Liver (tissue), 9 donors: ENCODE measurements around the gene MAP1LC3B2. TPM values are rescaled to one million over a fixed set of nuclear protein-coding genes. Genes with fewer than 3 reads are reported as not detected.

Experiments
- DNase-seq: peaks from one replicate; pipeline ENCODE4 v3.0.0-alpha.2; 2017; ENCODE audit warnings: low spot score
- H3K27ac ChIP-seq, 2 donors: one replicate each; pipeline ENCODE4 v1.7.0; 2013; ENCODE audit warnings: inconsistent platforms in 2 of 2, low read length in 2 of 2, control low read depth in 1 of 2, low read depth in 1 of 2, mild to moderate bottlenecking in 1 of 2
- H3K27me3 ChIP-seq, 4 donors: one replicate each; pipeline versions ENCODE4 v1.6.1 to v1.7.0; 2013; ENCODE audit warnings: low read length in 3 of 4, inconsistent platforms in 1 of 4, mild to moderate bottlenecking in 1 of 4, moderate library complexity in 1 of 4; ENCODE audit not compliant: control insufficient read depth in 4 of 4, insufficient read depth in 4 of 4
- H3K36me3 ChIP-seq, 4 donors: one replicate each; pipeline versions ENCODE4 v1.6.1 to v1.7.0; 2013; ENCODE audit warnings: low read length in 3 of 4, mild to moderate bottlenecking in 3 of 4, low read depth in 1 of 4, moderate library complexity in 1 of 4; ENCODE audit not compliant: control insufficient read depth in 4 of 4, insufficient read depth in 3 of 4
- H3K4me1 ChIP-seq, 4 donors: one replicate each; pipeline versions ENCODE4 v1.6.1 to v1.7.0; 2013; ENCODE audit warnings: low read length in 3 of 4, mild to moderate bottlenecking in 3 of 4, moderate library complexity in 1 of 4; ENCODE audit not compliant: control insufficient read depth in 4 of 4, insufficient read depth in 4 of 4
- H3K4me3 ChIP-seq, 3 donors: one replicate each; pipeline versions ENCODE4 v1.6.1 to v1.7.0; 2013; ENCODE audit warnings: low read length in 3 of 3, control low read depth in 1 of 3, low read depth in 1 of 3, mild to moderate bottlenecking in 1 of 3
- H3K9ac ChIP-seq, 2 donors: one replicate each; pipeline ENCODE4 v1.7.0; 2013; ENCODE audit warnings: low read length in 2 of 2, mild to moderate bottlenecking in 2 of 2, moderate library complexity in 2 of 2, control low read depth in 1 of 2, low read depth in 1 of 2
- H3K9me3 ChIP-seq, 4 donors: one replicate each; pipeline versions ENCODE4 v1.6.1 to v1.7.0; 2013; ENCODE audit warnings: low read length in 3 of 4; ENCODE audit not compliant: control insufficient read depth in 4 of 4
- EGR1 ChIP-seq, 2 donors: IDR thresholded peaks; 2 replicates each; pipeline ENCODE4 v1.6.1; 2016 to 2018; ENCODE audit warnings: antibody characterized with exemption in 2 of 2, low read depth in 2 of 2
- FOXA1 ChIP-seq: IDR thresholded peaks from 2 replicates; pipeline ENCODE4 v1.6.1; 2016; ENCODE audit warnings: antibody characterized with exemption
- HNF4A ChIP-seq, 2 donors: conservative IDR thresholded peaks; 2 replicates each; pipeline ENCODE4 v1.6.1; 2016; ENCODE audit warnings: antibody characterized with exemption in 2 of 2, mild to moderate bottlenecking in 2 of 2
- JUND ChIP-seq, 2 donors: IDR thresholded peaks; 2 replicates each; pipeline ENCODE4 v1.6.1; 2016; ENCODE audit warnings: antibody characterized with exemption in 2 of 2
- NR2F2 ChIP-seq: IDR thresholded peaks from 2 replicates; pipeline ENCODE4 v1.6.1; 2016; ENCODE audit warnings: antibody characterized with exemption
- RAD21 ChIP-seq, 2 donors: IDR thresholded peaks; 2 replicates each; pipeline ENCODE4 v1.6.1; 2016; ENCODE audit warnings: antibody characterized with exemption in 2 of 2, mild to moderate bottlenecking in 2 of 2
- RXRA ChIP-seq, 2 donors: IDR thresholded peaks; 2 replicates each; pipeline ENCODE4 v1.6.1; 2017 to 2018; ENCODE audit warnings: antibody characterized with exemption in 2 of 2, mild to moderate bottlenecking in 1 of 2
- SP1 ChIP-seq: IDR thresholded peaks from 2 replicates; pipeline ENCODE4 v1.6.1; 2018; ENCODE audit warnings: antibody characterized with exemption, mild to moderate bottlenecking
- TAF1 ChIP-seq: conservative IDR thresholded peaks from 2 replicates; pipeline ENCODE4 v1.6.1; 2016; ENCODE audit warnings: antibody characterized with exemption, mild to moderate bottlenecking
- YY1 ChIP-seq: IDR thresholded peaks from 2 replicates; pipeline ENCODE4 v1.6.1; 2016; ENCODE audit warnings: antibody characterized with exemption, mild to moderate bottlenecking
- WGBS: extraction: QIAGEN DNeasy Blood & Tissue Kit; methylation state at CpG from one replicate; pipeline ENCODE4 v1.1.7; 2013; 5-methylcytosine and 5-hydroxymethylcytosine counted together
- polyA plus RNA-seq, 2 donors: library from polyadenylated mRNA; stranded (reverse) in 1 of 2; unstranded in 1 of 2; fragments of 200-250 nt in 1 of 2; fragments of >200 nt in 1 of 2; fragmentation: Nextera tagmentation in 1 of 2; extraction: Ambion mirVana in 1 of 2; gene quantifications; one replicate each; pipeline versions ENCODE4 v1.2.1 to v1.2.3, GENCODE V29; 2013 to 2015
- total RNA-seq, 2 donors: library from RNA; depleted of rRNA; stranded (reverse); fragments of >200 nt; gene quantifications; one replicate each; pipeline ENCODE4 v1.2.3, GENCODE V29; 2014
- TF ChIP-seq, protein P1 (sequence below): IDR thresholded peaks from 2 replicates; pipeline ENCODE4 v1.6.1; 2016; ENCODE audit warnings: antibody characterized with exemption
- TF ChIP-seq, protein P2 (sequence below): IDR thresholded peaks from 2 replicates; pipeline ENCODE4 v1.6.1; 2016; ENCODE audit warnings: antibody characterized with exemption, mild to moderate bottlenecking
- TF ChIP-seq, protein P3 (sequence below): IDR thresholded peaks from 2 replicates; pipeline ENCODE4 v1.6.1; 2016; ENCODE audit warnings: antibody characterized with exemption
- TF ChIP-seq, protein P4 (sequence below): fragments of 150-350 bp; IDR thresholded peaks from 2 replicates; pipeline ENCODE4 v1.5.1; 2017; ENCODE audit warnings: improper control_type of control experiment, low read depth, low read length; ENCODE audit not compliant: missing input control
- TF ChIP-seq, protein P5 (sequence below): IDR thresholded peaks from 2 replicates; pipeline ENCODE4 v1.6.1; 2016; ENCODE audit warnings: antibody characterized with exemption
- donor health status: healthy.
- donor health status: healthy.
- donor health status: healthy.
- donor health status: healthy.
- donor health status: healthy.

Gene MAP1LC3B2
- total and polyA plus RNA-seq, 4 donors: 1.3 to 7.7 TPM; not detected in 2

DNA sequence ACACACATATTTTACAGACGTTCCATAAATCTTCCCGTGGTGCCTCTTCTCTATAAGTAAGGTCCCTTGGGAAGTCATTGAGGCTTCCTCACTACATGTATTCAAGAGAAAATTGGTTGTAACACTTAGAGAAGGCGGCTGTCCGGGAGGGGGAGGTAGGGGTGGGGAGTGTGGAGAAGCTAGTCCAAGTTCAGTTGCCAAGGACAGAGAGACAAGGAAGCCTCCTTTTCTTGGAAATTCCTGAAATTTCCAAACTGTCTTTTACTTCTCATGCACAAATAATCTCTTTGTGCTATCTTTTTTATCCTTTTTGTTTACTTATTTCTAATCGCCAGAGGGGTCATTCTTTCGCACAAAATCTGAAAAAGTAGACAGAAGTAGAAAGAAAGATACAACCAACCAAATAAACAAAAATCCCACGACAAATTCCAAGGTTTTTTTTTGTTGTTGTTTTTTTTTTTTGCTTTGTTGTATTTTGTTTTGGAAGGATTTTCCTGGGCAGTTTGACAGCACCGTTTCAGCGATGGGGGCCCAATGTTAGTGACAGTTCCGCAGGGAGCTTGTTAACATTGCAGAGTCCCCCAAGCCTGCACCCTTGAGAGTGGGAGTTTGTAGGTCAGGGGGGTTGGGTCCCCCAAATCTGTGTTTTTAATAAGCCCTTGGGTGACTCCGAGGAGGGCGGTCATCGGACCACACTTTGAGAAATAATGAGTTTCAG, 45.2 kb downstream of the MAP1LC3B2 start (continued):
- TF ChIP-seq, protein P1, sequence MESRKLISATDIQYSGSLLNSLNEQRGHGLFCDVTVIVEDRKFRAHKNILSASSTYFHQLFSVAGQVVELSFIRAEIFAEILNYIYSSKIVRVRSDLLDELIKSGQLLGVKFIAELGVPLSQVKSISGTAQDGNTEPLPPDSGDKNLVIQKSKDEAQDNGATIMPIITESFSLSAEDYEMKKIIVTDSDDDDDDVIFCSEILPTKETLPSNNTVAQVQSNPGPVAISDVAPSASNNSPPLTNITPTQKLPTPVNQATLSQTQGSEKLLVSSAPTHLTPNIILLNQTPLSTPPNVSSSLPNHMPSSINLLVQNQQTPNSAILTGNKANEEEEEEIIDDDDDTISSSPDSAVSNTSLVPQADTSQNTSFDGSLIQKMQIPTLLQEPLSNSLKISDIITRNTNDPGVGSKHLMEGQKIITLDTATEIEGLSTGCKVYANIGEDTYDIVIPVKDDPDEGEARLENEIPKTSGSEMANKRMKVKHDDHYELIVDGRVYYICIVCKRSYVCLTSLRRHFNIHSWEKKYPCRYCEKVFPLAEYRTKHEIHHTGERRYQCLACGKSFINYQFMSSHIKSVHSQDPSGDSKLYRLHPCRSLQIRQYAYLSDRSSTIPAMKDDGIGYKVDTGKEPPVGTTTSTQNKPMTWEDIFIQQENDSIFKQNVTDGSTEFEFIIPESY: no peak
- TF ChIP-seq NR2F2 (no peak), RXRA (IDR thresholded peaks at IDR 0.05) (no peak), TAF1 (no peak), RAD21 (IDR thresholded peaks at IDR 0.05) (no peak)

DNA sequence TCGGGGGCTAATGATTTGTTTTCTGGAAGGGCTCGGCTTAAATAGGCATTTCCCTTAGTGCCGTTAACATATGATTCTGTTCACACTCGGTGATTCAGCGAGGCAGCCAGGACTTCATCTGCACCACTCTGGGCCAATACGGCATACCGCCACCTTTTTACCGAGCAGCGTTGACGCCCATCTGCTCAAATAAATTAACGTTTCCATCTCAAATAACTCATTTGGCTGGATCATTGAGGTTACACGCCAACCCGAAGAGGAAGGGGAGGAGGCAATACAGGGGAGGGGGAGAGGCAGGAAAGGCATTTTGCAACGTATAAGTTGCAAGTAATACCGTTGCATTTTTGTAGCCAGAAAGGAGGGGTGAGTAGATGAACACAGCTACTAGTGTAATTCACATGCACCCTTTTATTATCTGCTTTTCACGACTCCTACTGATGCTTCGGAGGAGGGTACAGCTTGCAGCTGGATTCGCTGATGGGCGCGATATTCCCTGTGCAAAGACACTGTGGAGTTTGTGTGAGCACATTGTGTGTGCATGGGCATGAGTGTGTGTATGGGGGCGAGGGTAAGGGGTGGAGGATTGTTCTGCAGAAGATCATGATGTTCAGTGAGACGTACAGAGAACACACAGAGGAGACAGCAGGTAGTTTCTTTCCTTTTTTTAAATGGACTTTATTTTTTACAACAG, 45.9 kb downstream of the MAP1LC3B2 start:
- TF ChIP-seq, protein P2, sequence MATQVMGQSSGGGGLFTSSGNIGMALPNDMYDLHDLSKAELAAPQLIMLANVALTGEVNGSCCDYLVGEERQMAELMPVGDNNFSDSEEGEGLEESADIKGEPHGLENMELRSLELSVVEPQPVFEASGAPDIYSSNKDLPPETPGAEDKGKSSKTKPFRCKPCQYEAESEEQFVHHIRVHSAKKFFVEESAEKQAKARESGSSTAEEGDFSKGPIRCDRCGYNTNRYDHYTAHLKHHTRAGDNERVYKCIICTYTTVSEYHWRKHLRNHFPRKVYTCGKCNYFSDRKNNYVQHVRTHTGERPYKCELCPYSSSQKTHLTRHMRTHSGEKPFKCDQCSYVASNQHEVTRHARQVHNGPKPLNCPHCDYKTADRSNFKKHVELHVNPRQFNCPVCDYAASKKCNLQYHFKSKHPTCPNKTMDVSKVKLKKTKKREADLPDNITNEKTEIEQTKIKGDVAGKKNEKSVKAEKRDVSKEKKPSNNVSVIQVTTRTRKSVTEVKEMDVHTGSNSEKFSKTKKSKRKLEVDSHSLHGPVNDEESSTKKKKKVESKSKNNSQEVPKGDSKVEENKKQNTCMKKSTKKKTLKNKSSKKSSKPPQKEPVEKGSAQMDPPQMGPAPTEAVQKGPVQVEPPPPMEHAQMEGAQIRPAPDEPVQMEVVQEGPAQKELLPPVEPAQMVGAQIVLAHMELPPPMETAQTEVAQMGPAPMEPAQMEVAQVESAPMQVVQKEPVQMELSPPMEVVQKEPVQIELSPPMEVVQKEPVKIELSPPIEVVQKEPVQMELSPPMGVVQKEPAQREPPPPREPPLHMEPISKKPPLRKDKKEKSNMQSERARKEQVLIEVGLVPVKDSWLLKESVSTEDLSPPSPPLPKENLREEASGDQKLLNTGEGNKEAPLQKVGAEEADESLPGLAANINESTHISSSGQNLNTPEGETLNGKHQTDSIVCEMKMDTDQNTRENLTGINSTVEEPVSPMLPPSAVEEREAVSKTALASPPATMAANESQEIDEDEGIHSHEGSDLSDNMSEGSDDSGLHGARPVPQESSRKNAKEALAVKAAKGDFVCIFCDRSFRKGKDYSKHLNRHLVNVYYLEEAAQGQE: no peak
- TF ChIP-seq SP1 (no peak), RAD21 (IDR thresholded peaks at IDR 0.05) (no peak), FOXA1 (no peak), YY1 (no peak)
- TF ChIP-seq, protein P3, sequence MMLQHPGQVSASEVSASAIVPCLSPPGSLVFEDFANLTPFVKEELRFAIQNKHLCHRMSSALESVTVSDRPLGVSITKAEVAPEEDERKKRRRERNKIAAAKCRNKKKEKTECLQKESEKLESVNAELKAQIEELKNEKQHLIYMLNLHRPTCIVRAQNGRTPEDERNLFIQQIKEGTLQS: no peak
- TF ChIP-seq, protein P1: no peak
- Histone ChIP-seq H3K27ac (no peak overlapping the region), H3K4me1 (no peaks in the 10 kb centered on the region), H3K36me3 (no peaks in the 10 kb centered on the region), H3K4me3 (no peak overlapping the region), H3K27me3 (no peaks in the 10 kb centered on the region), H3K9ac (no peak overlapping the region), H3K9me3 (no peaks in the 10 kb centered on the region)
- no peak for DNase-seq
- 82% methylated on average over 22 of the region's 22 CpGs for WGBS

DNA sequence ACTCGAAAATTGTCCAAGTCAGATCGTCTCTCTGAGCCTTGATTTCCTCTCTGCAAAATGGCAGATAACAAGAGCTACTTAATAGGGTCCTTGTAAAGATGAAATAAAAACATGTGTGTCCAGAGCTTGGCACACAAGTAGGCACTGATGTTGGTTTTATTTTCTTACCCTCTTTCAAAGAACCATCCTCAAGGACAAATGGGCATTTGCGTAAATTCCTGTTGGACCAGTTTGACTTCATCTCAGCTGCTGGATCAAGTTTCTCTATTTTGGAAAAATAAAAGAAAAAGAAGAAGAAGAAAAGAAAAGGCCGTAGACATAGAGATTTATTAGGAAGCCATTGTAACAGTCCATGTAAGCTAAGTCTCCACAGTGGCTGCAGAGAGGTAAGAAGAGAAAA, 47.2 kb downstream of the MAP1LC3B2 start:
- no peak overlapping the region for H3K9ac ChIP-seq
- H3K9me3 ChIP-seq: no peaks in the 10 kb centered on the region
- WGBS: 80% methylated on average over 4 of the region's 4 CpGs
- no peaks in the 10 kb centered on the region for H3K27me3 ChIP-seq
- H3K27ac ChIP-seq: no peak overlapping the region
- no peak for DNase-seq
- no peaks in the 10 kb centered on the region for H3K4me1 ChIP-seq
- no peak overlapping the region for H3K4me3 ChIP-seq
- no peaks in the 10 kb centered on the region for H3K36me3 ChIP-seq
- TF ChIP-seq NR2F2 (no peak), JUND (IDR thresholded peaks at IDR 0.05) (no peak), FOXA1 (no peak), YY1 (no peak), HNF4A (conservative IDR thresholded peaks at IDR 0.05) (no peak), EGR1 (IDR thresholded peaks at IDR 0.05; ENCODE audit: low read depth in 2 of 2) (no peak), RAD21 (IDR thresholded peaks at IDR 0.05) (no peak)
- TF ChIP-seq, protein P4, sequence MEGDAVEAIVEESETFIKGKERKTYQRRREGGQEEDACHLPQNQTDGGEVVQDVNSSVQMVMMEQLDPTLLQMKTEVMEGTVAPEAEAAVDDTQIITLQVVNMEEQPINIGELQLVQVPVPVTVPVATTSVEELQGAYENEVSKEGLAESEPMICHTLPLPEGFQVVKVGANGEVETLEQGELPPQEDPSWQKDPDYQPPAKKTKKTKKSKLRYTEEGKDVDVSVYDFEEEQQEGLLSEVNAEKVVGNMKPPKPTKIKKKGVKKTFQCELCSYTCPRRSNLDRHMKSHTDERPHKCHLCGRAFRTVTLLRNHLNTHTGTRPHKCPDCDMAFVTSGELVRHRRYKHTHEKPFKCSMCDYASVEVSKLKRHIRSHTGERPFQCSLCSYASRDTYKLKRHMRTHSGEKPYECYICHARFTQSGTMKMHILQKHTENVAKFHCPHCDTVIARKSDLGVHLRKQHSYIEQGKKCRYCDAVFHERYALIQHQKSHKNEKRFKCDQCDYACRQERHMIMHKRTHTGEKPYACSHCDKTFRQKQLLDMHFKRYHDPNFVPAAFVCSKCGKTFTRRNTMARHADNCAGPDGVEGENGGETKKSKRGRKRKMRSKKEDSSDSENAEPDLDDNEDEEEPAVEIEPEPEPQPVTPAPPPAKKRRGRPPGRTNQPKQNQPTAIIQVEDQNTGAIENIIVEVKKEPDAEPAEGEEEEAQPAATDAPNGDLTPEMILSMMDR: no peak
- TF ChIP-seq, protein P5, sequence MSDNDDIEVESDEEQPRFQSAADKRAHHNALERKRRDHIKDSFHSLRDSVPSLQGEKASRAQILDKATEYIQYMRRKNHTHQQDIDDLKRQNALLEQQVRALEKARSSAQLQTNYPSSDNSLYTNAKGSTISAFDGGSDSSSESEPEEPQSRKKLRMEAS: no peak
- TF ChIP-seq, protein P3: no peak
- TF ChIP-seq, protein P1: no peak
